HG03159 (cell line): ENCODE measurements around the gene LRRC49.
A peak's percentile ranks its signal among the peaks of the same experiment; 100 is the strongest.
"Not testable (repeated sequence)": the region's sequence is repeated elsewhere in the genome, so short reads cannot be mapped to it uniquely, and the experiment has no call there.

Experiments used
- ATAC-seq: cut with Tn5 transposase; IDR thresholded peaks from one replicate; pipeline ENCODE4 v1.9.1; 2021; ENCODE audit warnings: mild to moderate bottlenecking, moderate library complexity; ENCODE audit not compliant: unreplicated experiment

Gene LRRC49

GRCh38 chr15:70892002-70892911 is at the start of gene LRRC49, which contains the start of gene THAP10:
Gene LRRC49 (plus strand): TSS chr15:70892826. CDS start chr15:70892895, 69 bp downstream.
Gene THAP10 (minus strand): TSS chr15:70892433. CDS start chr15:70892272, 161 bp downstream.
- peak; percentile 86 for ATAC-seq

- no peak for ATAC-seq
Observed at GRCh38 chr15:70845602-70846360, 46.8 kb upstream of the LRRC49 start.

- ATAC-seq, result no peak
Observed at GRCh38 chr15:70851889-70852288, 40.7 kb upstream of the LRRC49 start.

- ATAC-seq, result no peak
Observed at GRCh38 chr15:70852501-70853317, 39.9 kb upstream of the LRRC49 start.

- no peak for ATAC-seq
Observed at GRCh38 chr15:70853318-70853972, 39.2 kb upstream of the LRRC49 start.

GRCh38 chr15:70853973-70854665 is 38.5 kb upstream of the LRRC49 start, which contains the start of gene LARP6:
Gene LARP6 (minus strand): TSS chr15:70854157. CDS start chr15:70854088, 69 bp downstream.
- ATAC-seq, result no peak

GRCh38 chr15:70854666-70854976 is 38.0 kb upstream of the LRRC49 start:
- no peak for ATAC-seq

GRCh38 chr15:70855764-70856163 is 36.9 kb upstream of the LRRC49 start:
- ATAC-seq, result no peak

- no peak for ATAC-seq
Observed at GRCh38 chr15:70856177-70856883, 36.3 kb upstream of the LRRC49 start.

- no peak for ATAC-seq
Observed at GRCh38 chr15:70856884-70857561, 35.6 kb upstream of the LRRC49 start.

- no peak for ATAC-seq
Observed at GRCh38 chr15:70857562-70858285, 34.9 kb upstream of the LRRC49 start.

GRCh38 chr15:70858614-70859321 is 33.9 kb upstream of the LRRC49 start:
- ATAC-seq, result not testable (repeated sequence)

GRCh38 chr15:70859322-70859908 is 33.2 kb upstream of the LRRC49 start:
- no peak for ATAC-seq

GRCh38 chr15:70859998-70860397 is 32.6 kb upstream of the LRRC49 start:
- ATAC-seq, result no peak

- no peak for ATAC-seq
Observed at GRCh38 chr15:70863450-70864218, 29.0 kb upstream of the LRRC49 start.

- no peak for ATAC-seq
Observed at GRCh38 chr15:70866982-70867641, 25.5 kb upstream of the LRRC49 start.
